ENCODE data around the gene FNDC3A.
A peak's percentile ranks its signal among the peaks of the same experiment; 100 is the strongest.
"Not testable (repeated sequence)": the region's sequence is repeated elsewhere in the genome, so short reads cannot be mapped to it uniquely, and the experiment has no call there.

The FNDC3A gene

DNA sequence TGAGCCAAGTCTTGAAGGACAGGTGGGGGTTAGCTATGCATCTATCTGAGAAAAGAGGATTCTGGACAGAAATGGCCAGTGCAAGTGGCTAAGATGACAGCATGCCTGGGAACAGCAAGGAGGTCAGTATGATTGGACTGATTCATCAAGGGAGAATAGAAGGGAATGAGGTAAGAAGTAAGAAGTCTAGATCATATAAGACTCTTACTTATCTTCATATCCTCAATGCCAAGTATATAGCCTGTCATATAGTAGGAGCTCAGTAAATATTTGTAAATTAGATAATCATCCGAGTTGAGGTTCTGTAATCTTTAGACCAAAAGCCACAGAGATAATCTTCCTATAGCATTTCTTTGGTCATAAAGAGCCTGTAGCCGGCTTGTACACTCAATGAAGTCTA, 141.2 kb downstream of the FNDC3A start:
- H3K4me2 ChIP-seq (ENCODE audit: low read length, poor library complexity, severe bottlenecking): no peak overlapping the region
- H3K18ac ChIP-seq (ENCODE audit: low read depth in 1 of 2, low read length in 2 of 2): no peak overlapping the region
- H3K27me3 ChIP-seq (ENCODE audit: control insufficient read depth in 1 of 2, insufficient read depth in 1 of 2, low read length in 2 of 2): no peaks in the 10 kb centered on the region
- no peak overlapping the region for H2AK5ac ChIP-seq (ENCODE audit: low read length, severe bottlenecking)
- H3K79me1 ChIP-seq (replicated peaks; ENCODE audit: low read length, poor library complexity, severe bottlenecking): peaks cover 19% of the 10 kb centered on the region
- no peak overlapping the region for H3K27ac ChIP-seq (ENCODE audit: low read length, poor library complexity, severe bottlenecking)
- no peak overlapping the region for H2BK5ac ChIP-seq (ENCODE audit: low read depth, low read length, poor library complexity, severe bottlenecking)
- no peak overlapping the region for H4K91ac ChIP-seq (ENCODE audit: low read length)
- no peak for DNase-seq
- H2AFZ ChIP-seq (ENCODE audit: low read depth, low read length): no peak overlapping the region
- H4K8ac ChIP-seq (ENCODE audit: low read length): no peak overlapping the region
- no peak overlapping the region for H3K14ac ChIP-seq (ENCODE audit: low read length in 2 of 2)
- H3K4ac ChIP-seq (ENCODE audit: low read depth in 1 of 2, low read length in 2 of 2): no peak overlapping the region
- H3K4me3 ChIP-seq (ENCODE audit: insufficient read depth in 1 of 2, low read depth in 1 of 2, low read length in 2 of 2): no peak overlapping the region
- H3K23ac ChIP-seq (ENCODE audit: low read length in 2 of 2): no peak overlapping the region
- peaks cover 13 to 49% of the 10 kb centered on the region in 2 experiments for H3K36me3 ChIP-seq (ENCODE audit: control insufficient read depth in 1 of 2, insufficient read depth in 2 of 2, low read depth in 1 of 2, low read length in 2 of 2)
- no peak overlapping the region for H2BK120ac ChIP-seq (ENCODE audit: low read depth, low read length)
- H2BK12ac ChIP-seq (ENCODE audit: low read length in 2 of 2): no peak overlapping the region
- no peak overlapping the region for H3K9ac ChIP-seq (ENCODE audit: low read length)
- H2BK15ac ChIP-seq (ENCODE audit: low read depth, poor library complexity, severe bottlenecking): no peak overlapping the region
- no peaks in the 10 kb centered on the region for H3K4me1 ChIP-seq (ENCODE audit: control insufficient read depth, insufficient read depth, low read depth, low read length)
- 97% methylated on average over 2 of the region's 2 CpGs for WGBS
- no peaks in the 10 kb centered on the region for H3K9me3 ChIP-seq (ENCODE audit: control insufficient read depth, low read length)

DNA sequence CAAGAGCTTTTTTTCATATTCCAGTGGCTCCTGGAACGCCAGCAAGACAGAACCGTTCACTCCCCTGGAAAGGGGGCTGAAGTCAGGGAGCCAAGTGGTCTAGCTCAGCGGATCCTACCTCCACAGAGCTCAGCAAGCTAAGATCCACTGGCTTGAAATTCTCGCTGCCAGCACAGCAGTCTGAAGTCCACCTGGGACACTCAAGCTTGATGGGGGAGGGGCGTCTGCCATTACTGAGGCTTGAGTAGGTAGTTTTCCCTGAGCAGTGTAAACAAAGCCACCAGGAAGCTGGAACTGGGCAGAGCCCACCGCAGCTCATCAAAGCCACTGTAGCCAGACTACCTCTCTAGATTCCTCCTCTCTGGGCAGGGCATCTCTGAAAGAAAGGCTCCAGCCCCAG, 142.7 kb downstream of the FNDC3A start:
- DNase-seq; H3K14ac ChIP-seq (ENCODE audit: low read length in 2 of 2); H2AK5ac ChIP-seq (ENCODE audit: low read length, severe bottlenecking); H3K9ac ChIP-seq (ENCODE audit: low read length); H3K4me1 ChIP-seq (ENCODE audit: control insufficient read depth, insufficient read depth, low read depth, low read length); H3K4me2 ChIP-seq (ENCODE audit: low read length, poor library complexity, severe bottlenecking); H2BK15ac ChIP-seq (ENCODE audit: low read depth, poor library complexity, severe bottlenecking); H2BK12ac ChIP-seq (ENCODE audit: low read length in 2 of 2); H3K4ac ChIP-seq (ENCODE audit: low read depth in 1 of 2, low read length in 2 of 2); H2BK120ac ChIP-seq (ENCODE audit: low read depth, low read length); H3K27me3 ChIP-seq (ENCODE audit: control insufficient read depth in 1 of 2, insufficient read depth in 1 of 2, low read length in 2 of 2); H3K18ac ChIP-seq (ENCODE audit: low read depth in 1 of 2, low read length in 2 of 2); H3K27ac ChIP-seq (ENCODE audit: low read length, poor library complexity, severe bottlenecking); H4K8ac ChIP-seq (ENCODE audit: low read length); H2AFZ ChIP-seq (ENCODE audit: low read depth, low read length); H3K23ac ChIP-seq (ENCODE audit: low read length in 2 of 2); H4K91ac ChIP-seq (ENCODE audit: low read length); H3K4me3 ChIP-seq (ENCODE audit: insufficient read depth in 1 of 2, low read depth in 1 of 2, low read length in 2 of 2); H2BK5ac ChIP-seq (ENCODE audit: low read depth, low read length, poor library complexity, severe bottlenecking); H3K9me3 ChIP-seq (ENCODE audit: control insufficient read depth, low read length): not testable (repeated sequence)
- H3K36me3 ChIP-seq (ENCODE audit: control insufficient read depth in 1 of 2, insufficient read depth in 2 of 2, low read depth in 1 of 2, low read length in 2 of 2): peaks cover 13 to 49% of the 10 kb centered on the region in 2 experiments
- peaks cover 19% of the 10 kb centered on the region for H3K79me1 ChIP-seq (replicated peaks; ENCODE audit: low read length, poor library complexity, severe bottlenecking)
- 99% methylated on average over 6 of the region's 6 CpGs for WGBS

DNA sequence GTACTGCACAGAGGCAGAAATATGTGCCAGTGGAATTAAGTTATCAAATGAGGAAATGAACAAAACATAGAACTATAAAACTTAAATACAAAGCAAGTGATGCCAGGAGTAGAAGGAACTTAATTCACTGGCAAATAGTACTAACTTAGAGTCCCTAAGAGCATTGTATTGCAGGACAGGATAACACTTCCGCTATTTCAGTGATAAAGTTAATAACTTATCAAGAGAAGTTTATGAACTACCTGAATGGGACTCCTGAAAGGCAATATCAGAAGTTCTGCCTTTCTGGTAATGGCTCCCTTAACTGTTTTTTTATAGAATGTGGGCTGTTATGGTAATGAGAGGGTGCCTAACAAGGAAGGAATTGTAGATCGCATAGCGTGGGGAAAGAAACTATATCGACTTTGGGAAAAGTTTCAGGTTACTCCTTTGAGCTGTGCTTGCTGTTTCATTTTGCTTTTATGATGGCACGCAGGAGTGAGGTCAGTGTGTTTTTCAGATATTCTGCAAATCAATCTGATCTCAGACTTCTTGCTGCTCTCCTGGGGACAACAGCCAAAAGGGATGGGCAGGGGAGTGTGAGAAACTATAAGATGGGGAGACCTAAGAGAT, 149.1 kb downstream of the FNDC3A start:
- no peak overlapping the region for H4K8ac ChIP-seq (ENCODE audit: low read length)
- H3K14ac ChIP-seq (ENCODE audit: low read length in 2 of 2): no peak overlapping the region
- H3K79me1 ChIP-seq (replicated peaks; ENCODE audit: low read length, poor library complexity, severe bottlenecking): peaks cover 13% of the 10 kb centered on the region
- H3K4me2 ChIP-seq (ENCODE audit: low read length, poor library complexity, severe bottlenecking): no peak overlapping the region
- peaks cover 0 to 23% of the 10 kb centered on the region in 2 experiments for H3K36me3 ChIP-seq (ENCODE audit: control insufficient read depth in 1 of 2, insufficient read depth in 2 of 2, low read depth in 1 of 2, low read length in 2 of 2)
- H3K27me3 ChIP-seq (ENCODE audit: control insufficient read depth in 1 of 2, insufficient read depth in 1 of 2, low read length in 2 of 2): no peaks in the 10 kb centered on the region
- H2BK12ac ChIP-seq (ENCODE audit: low read length in 2 of 2): no peak overlapping the region
- H2BK5ac ChIP-seq (ENCODE audit: low read depth, low read length, poor library complexity, severe bottlenecking): no peak overlapping the region
- no peak overlapping the region for H3K23ac ChIP-seq (ENCODE audit: low read length in 2 of 2)
- H3K4me3 ChIP-seq (ENCODE audit: insufficient read depth in 1 of 2, low read depth in 1 of 2, low read length in 2 of 2): no peak overlapping the region
- no peak overlapping the region for H3K27ac ChIP-seq (ENCODE audit: low read length, poor library complexity, severe bottlenecking)
- DNase-seq: no peak
- no peaks in the 10 kb centered on the region for H3K9me3 ChIP-seq (ENCODE audit: control insufficient read depth, low read length)
- H2AFZ ChIP-seq (ENCODE audit: low read depth, low read length): no peak overlapping the region
- no peak overlapping the region for H2BK120ac ChIP-seq (ENCODE audit: low read depth, low read length)
- peak overlapping the region; percentile 37 for H3K9ac ChIP-seq (ENCODE audit: low read length)
- no peaks in the 10 kb centered on the region for H3K4me1 ChIP-seq (ENCODE audit: control insufficient read depth, insufficient read depth, low read depth, low read length)
- no peak overlapping the region for H3K4ac ChIP-seq (ENCODE audit: low read depth in 1 of 2, low read length in 2 of 2)
- no peak overlapping the region for H3K18ac ChIP-seq (ENCODE audit: low read depth in 1 of 2, low read length in 2 of 2)
- H2BK15ac ChIP-seq (ENCODE audit: low read depth, poor library complexity, severe bottlenecking): no peak overlapping the region
- no peak overlapping the region for H4K91ac ChIP-seq (ENCODE audit: low read length)
- H2AK5ac ChIP-seq (ENCODE audit: low read length, severe bottlenecking): no peak overlapping the region
- 93% methylated on average over 4 of the region's 5 CpGs for WGBS

DNA sequence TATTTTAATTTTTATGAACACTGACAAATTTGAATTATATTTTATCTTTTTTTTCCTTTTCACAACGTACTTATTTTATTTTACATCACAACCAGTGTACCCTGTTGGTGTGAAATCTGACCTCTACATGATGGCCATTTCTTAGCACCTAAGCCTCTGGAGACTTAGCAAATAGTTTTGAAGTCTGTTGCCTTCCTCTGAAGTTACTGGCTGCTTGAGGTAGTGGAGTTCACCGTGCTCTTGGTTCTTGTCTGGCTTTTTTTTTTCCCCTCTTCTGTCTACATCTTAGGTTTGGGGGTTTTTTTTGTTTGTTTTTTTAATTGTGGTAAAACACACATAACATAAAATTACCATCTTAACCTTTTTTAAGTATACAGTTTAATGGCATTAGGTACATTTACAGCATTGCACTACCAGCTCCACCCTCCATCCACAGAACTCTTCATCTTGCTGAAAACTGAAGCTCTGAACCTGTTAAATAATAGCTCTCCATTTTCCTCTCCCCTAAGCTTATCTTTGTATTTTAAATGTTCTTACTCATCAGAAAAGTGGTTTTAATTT, 150.3 kb downstream of the FNDC3A start:
- Histone ChIP-seq H3K18ac (ENCODE audit: low read depth in 1 of 2, low read length in 2 of 2) (no peak overlapping the region), H2AK5ac (ENCODE audit: low read length, severe bottlenecking) (no peak overlapping the region), H4K8ac (ENCODE audit: low read length) (no peak overlapping the region), H3K27me3 (ENCODE audit: control insufficient read depth in 1 of 2, insufficient read depth in 1 of 2, low read length in 2 of 2) (no peaks in the 10 kb centered on the region), H2BK12ac (ENCODE audit: low read length in 2 of 2) (no peak overlapping the region), H4K91ac (ENCODE audit: low read length) (no peak overlapping the region), H3K27ac (ENCODE audit: low read length, poor library complexity, severe bottlenecking) (no peak overlapping the region), H3K23ac (ENCODE audit: low read length in 2 of 2) (no peak overlapping the region), H2AFZ (ENCODE audit: low read depth, low read length) (no peak overlapping the region), H3K36me3 (ENCODE audit: control insufficient read depth in 1 of 2, insufficient read depth in 2 of 2, low read depth in 1 of 2, low read length in 2 of 2) (peaks cover 1 to 26% of the 10 kb centered on the region in 2 experiments), H3K4ac (ENCODE audit: low read depth in 1 of 2, low read length in 2 of 2) (no peak overlapping the region), H3K9me3 (ENCODE audit: control insufficient read depth, low read length) (no peaks in the 10 kb centered on the region), H3K4me2 (ENCODE audit: low read length, poor library complexity, severe bottlenecking) (no peak overlapping the region), H2BK5ac (ENCODE audit: low read depth, low read length, poor library complexity, severe bottlenecking) (no peak overlapping the region), H2BK15ac (ENCODE audit: low read depth, poor library complexity, severe bottlenecking) (no peak overlapping the region), H3K79me1 (replicated peaks; ENCODE audit: low read length, poor library complexity, severe bottlenecking) (peaks cover 14% of the 10 kb centered on the region), H3K4me1 (ENCODE audit: control insufficient read depth, insufficient read depth, low read depth, low read length) (peaks cover 1% of the 10 kb centered on the region), H3K14ac (ENCODE audit: low read length in 2 of 2) (no peak overlapping the region), H3K9ac (ENCODE audit: low read length) (no peak overlapping the region), H2BK120ac (ENCODE audit: low read depth, low read length) (no peak overlapping the region), H3K4me3 (ENCODE audit: insufficient read depth in 1 of 2, low read depth in 1 of 2, low read length in 2 of 2) (no peak overlapping the region)
- WGBS: no CpG with 5 or more reads among the region's 2 CpGs
- DNase-seq: no peak

All from mesenchymal stem cell (in vitro differentiated cells and primary cell).